ENCODE data around the gene DMKN. TPM values are rescaled to one million over a fixed set of nuclear protein-coding genes. Genes with fewer than 3 reads are reported as not detected.

The DMKN gene
- total and polyA plus RNA-seq, 9 of the 15 experiments (the other 6 are each of a cell fraction or from before 2014, with no cell fraction given) = 0.36 to 0.53 TPM; not detected in 7

- H3K36me3 ChIP-seq (ENCODE audit: control insufficient read depth, insufficient read depth, low read length) = no peaks in the 10 kb centered on the region
- no peak overlapping the region for H3K27ac ChIP-seq (ENCODE audit: extremely low read depth, low read depth, low read length)
- 0 out of 4 replicates have a peak overlapping the region, but pooled peaks of 1 of the 2 experiments have one; percentile 52 for H3K9ac ChIP-seq (ENCODE audit: insufficient read depth in 1 of 2, low read depth in 2 of 2, low read length in 2 of 2)
- BruUV-seq (replicated peaks) = no TSS peak
- ChIA-PET POLR2A (no interaction called here), CTCF (ENCODE audit: low intra/inter-chr PET ratio) (no interaction called here)
- peaks cover 9 to 30% of the 10 kb centered on the region in 2 experiments; a peak in 4 of 5 replicates for H3K4me1 ChIP-seq (replicated peaks in 1 of 2; ENCODE audit: control insufficient read depth in 2 of 2, insufficient read depth in 2 of 2, low read length in 2 of 2)
- H4K20me1 ChIP-seq (replicated peaks; ENCODE audit: control insufficient read depth, insufficient read depth, low read length) = peaks cover 6% of the 10 kb centered on the region; the same call in 1 of the 2 replicates
- H3K27me3 ChIP-seq (ENCODE audit: control insufficient read depth in 2 of 2, insufficient read depth in 2 of 2, low read length in 2 of 2) = peaks cover 28 to 78% of the 10 kb centered on the region in 2 experiments
- in situ Hi-C loops (cut with MboI) = no loop called here
- H3K4me3 ChIP-seq = no peak overlapping the region
- WGBS (ENCODE audit: insufficient coverage, low coverage, missing lambda C conversion rate) = 18% methylated on average over 9 of the region's 9 CpGs
- intact Hi-C loops (cut with micrococcal nuclease) = no loop called here
- H2AFZ ChIP-seq (ENCODE audit: low read depth, low read length) = peak overlapping the region; percentile 45; the same call in 1 of the 2 replicates
- TF ChIP-seq ATF3 (IDR thresholded peaks at IDR 0.05) = no peak
- no peak for TF ChIP-seq ATF3 (CRISPR knock-in tag; conservative IDR thresholded peaks at IDR 0.05)
- peak; percentile 38 for TF ChIP-seq CBFA2T3 (IDR thresholded peaks at IDR 0.05)
- TF ChIP-seq NR2C2 (CRISPR knock-in tag; IDR thresholded peaks at IDR 0.05) = no peak
- 0 out of 2 replicates have a peak, but pooled peaks have one; percentile 22 for TF ChIP-seq NR2C2 (tag; IDR thresholded peaks at IDR 0.05)
- peak; percentile 66 for TF ChIP-seq TCF3 (CRISPR knock-in tag; IDR thresholded peaks at IDR 0.05)
- TF ChIP-seq NFE2 (IDR thresholded peaks at IDR 0.05; ENCODE audit: low read depth) = no peak
- TF ChIP-seq CBFA2T2 (conservative IDR thresholded peaks at IDR 0.05) = 0 out of 2 replicates have a peak, but pooled peaks have one; percentile 11
- no peaks in the 10 kb centered on the region for H3K9me3 ChIP-seq (replicated peaks; ENCODE audit: control insufficient read depth, insufficient read depth, low read depth, low read length)
- H3K4me2 ChIP-seq (ENCODE audit: insufficient read depth, low read length) = peak overlapping the region; percentile 25; the same call in 1 of the 2 replicates
- no peaks in the 10 kb centered on the region for H3K79me2 ChIP-seq (ENCODE audit: control insufficient read depth, insufficient read depth, low read length)
- ATAC-seq = no peak
- peak; percentile 63 for FAIRE-seq
- no peaks in the 10 kb centered on the region for H3K9me1 ChIP-seq (ENCODE audit: control insufficient read depth, insufficient read depth, low read length)
- peak in 1 of 4 experiments; percentile 27 for DNase-seq (ENCODE audit: extremely low read depth in 1 of 4, low spot score in 3 of 4)
Measured at GRCh38 chr19:35498984-35499527, 14.4 kb downstream of the DMKN start.
